ENCODE results near the gene TOMM22.

DNA sequence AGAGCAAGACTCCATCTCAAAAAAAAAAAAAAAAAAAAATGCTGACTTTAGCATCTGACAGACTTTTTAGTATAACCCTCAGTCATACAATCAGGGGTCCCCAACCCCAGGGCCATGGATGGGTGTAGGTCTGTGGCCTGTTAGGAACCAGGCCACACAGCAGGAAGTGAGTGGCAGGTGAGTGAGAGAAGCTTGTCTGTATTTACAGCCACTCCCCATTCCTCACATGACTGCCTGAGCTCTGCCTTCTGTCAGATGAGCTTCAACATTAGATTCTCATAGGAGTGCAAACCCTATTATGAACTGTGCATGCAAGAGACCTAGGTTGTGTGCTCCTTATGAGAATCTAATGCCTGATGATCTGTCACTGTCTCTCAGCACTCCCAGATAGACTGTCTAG, 28.9 kb upstream of the TOMM22 start:
- TF ChIP-seq, protein P1, sequence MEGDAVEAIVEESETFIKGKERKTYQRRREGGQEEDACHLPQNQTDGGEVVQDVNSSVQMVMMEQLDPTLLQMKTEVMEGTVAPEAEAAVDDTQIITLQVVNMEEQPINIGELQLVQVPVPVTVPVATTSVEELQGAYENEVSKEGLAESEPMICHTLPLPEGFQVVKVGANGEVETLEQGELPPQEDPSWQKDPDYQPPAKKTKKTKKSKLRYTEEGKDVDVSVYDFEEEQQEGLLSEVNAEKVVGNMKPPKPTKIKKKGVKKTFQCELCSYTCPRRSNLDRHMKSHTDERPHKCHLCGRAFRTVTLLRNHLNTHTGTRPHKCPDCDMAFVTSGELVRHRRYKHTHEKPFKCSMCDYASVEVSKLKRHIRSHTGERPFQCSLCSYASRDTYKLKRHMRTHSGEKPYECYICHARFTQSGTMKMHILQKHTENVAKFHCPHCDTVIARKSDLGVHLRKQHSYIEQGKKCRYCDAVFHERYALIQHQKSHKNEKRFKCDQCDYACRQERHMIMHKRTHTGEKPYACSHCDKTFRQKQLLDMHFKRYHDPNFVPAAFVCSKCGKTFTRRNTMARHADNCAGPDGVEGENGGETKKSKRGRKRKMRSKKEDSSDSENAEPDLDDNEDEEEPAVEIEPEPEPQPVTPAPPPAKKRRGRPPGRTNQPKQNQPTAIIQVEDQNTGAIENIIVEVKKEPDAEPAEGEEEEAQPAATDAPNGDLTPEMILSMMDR (IDR thresholded peaks at IDR 0.05; ENCODE audit: extremely low read depth in 1 of 2, insufficient read depth in 1 of 2, low read depth in 1 of 2, low read length in 2 of 2): no peak
- TF ChIP-seq POLR2A (IDR thresholded peaks at IDR 0.05; ENCODE audit: low read depth, low read length) (no peak), EZH2 (IDR thresholded peaks at IDR 0.05; ENCODE audit: borderline replicate concordance, low read depth, low read length, severe bottlenecking) (no peak), POLR2AphosphoS5 (IDR thresholded peaks at IDR 0.05; ENCODE audit: insufficient read depth, low read depth, low read length) (no peak), FOS (IDR thresholded peaks at IDR 0.05; ENCODE audit: borderline replicate concordance, insufficient read depth, low read length) (no peak)
- TF ChIP-seq, protein P2, sequence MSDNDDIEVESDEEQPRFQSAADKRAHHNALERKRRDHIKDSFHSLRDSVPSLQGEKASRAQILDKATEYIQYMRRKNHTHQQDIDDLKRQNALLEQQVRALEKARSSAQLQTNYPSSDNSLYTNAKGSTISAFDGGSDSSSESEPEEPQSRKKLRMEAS (IDR thresholded peaks at IDR 0.05; ENCODE audit: insufficient read depth, insufficient read length): no peak

All from endothelial cell of umbilical vein (primary cell).